Measurements from ENCODE around the gene VWA5A. TPM values are rescaled to one million over a fixed set of nuclear protein-coding genes. Genes with fewer than 3 reads are reported as not detected.

The VWA5A gene
- total and polyA plus RNA-seq, 2 of the 13 experiments (the other 11 are each of a cell fraction or from before 2014, with no cell fraction given): 1.3 to 1.8 TPM

GRCh38 chr11:124085583-124085982 is 29.7 kb upstream of the VWA5A start:
- no TSS peak for BruUV-seq (replicated peaks)
- H3K4me1 ChIP-seq (ENCODE audit: insufficient read depth, low read length): no peaks in the 10 kb centered on the region
- FAIRE-seq: no peak
- H3K4me3 ChIP-seq (replicated peaks in 1 of 3; ENCODE audit: insufficient read depth in 1 of 3, low read depth in 2 of 3, low read length in 3 of 3): no peak overlapping the region
- H2AFZ ChIP-seq (ENCODE audit: low read length): no peak overlapping the region
- no peak overlapping the region for H3K9ac ChIP-seq (ENCODE audit: insufficient read depth, low read depth, low read length)
- CTCF ChIA-PET (ENCODE audit: low intra/inter-chr PET ratio, low total read pairs): no interaction called here
- 0% methylated on average over 3 of the region's 3 CpGs for WGBS (ENCODE audit: low lambda C conversion rate)
- H3K27ac ChIP-seq (ENCODE audit: extremely low read length, insufficient read depth, low read length): no peak overlapping the region
- intact Hi-C loops (cut with micrococcal nuclease; ENCODE audit: unreplicated experiment) (no loop called here), in situ Hi-C loops (cut with HindIII; ENCODE audit: extremely low pct_ligation_motif_present, low pct_unique_long_range_greater_than_20kb) (no loop called here)
- H3K27me3 ChIP-seq (ENCODE audit: control insufficient read depth in 1 of 2, insufficient read depth in 2 of 2, low read length in 2 of 2): no peaks in the 10 kb centered on the region; a peak in 2 of 5 replicates
- no peaks in the 10 kb centered on the region for H3K9me3 ChIP-seq (ENCODE audit: low read length)
- POLR2A ChIA-PET: no interaction called here
- no peak for DNase-seq (ENCODE audit: low spot score)
- no peak overlapping the region for H3K4me2 ChIP-seq (ENCODE audit: low read depth, low read length)
- no peaks in the 10 kb centered on the region for H3K36me3 ChIP-seq (replicated peaks in 1 of 2; ENCODE audit: control insufficient read depth in 1 of 2, insufficient read depth in 2 of 2, low read length in 2 of 2)
- H3K79me2 ChIP-seq (ENCODE audit: insufficient read depth, low read length): no peaks in the 10 kb centered on the region
- no peak for ATAC-seq
- no peaks in the 10 kb centered on the region for H4K20me1 ChIP-seq (ENCODE audit: insufficient read depth, low read length)
- no peak for TF ChIP-seq HNRNPUL1 (IDR thresholded peaks at IDR 0.05; ENCODE audit: low read depth, low read length)
- no peak for TF ChIP-seq CBX2 (IDR thresholded peaks at IDR 0.05; ENCODE audit: low read depth, low read length)
- TF ChIP-seq CBX2 (CRISPR knock-in tag; IDR thresholded peaks at IDR 0.05; ENCODE audit: low read depth): no peak
- TF ChIP-seq CBX5 (CRISPR knock-in tag; IDR thresholded peaks at IDR 0.05; ENCODE audit: borderline replicate concordance): no peak
- TF ChIP-seq RERE (CRISPR knock-in tag; IDR thresholded peaks at IDR 0.05; ENCODE audit: low read depth): no peak
- TF ChIP-seq HOXA3 (CRISPR knock-in tag; IDR thresholded peaks at IDR 0.05): no peak
- TF ChIP-seq, protein P1, sequence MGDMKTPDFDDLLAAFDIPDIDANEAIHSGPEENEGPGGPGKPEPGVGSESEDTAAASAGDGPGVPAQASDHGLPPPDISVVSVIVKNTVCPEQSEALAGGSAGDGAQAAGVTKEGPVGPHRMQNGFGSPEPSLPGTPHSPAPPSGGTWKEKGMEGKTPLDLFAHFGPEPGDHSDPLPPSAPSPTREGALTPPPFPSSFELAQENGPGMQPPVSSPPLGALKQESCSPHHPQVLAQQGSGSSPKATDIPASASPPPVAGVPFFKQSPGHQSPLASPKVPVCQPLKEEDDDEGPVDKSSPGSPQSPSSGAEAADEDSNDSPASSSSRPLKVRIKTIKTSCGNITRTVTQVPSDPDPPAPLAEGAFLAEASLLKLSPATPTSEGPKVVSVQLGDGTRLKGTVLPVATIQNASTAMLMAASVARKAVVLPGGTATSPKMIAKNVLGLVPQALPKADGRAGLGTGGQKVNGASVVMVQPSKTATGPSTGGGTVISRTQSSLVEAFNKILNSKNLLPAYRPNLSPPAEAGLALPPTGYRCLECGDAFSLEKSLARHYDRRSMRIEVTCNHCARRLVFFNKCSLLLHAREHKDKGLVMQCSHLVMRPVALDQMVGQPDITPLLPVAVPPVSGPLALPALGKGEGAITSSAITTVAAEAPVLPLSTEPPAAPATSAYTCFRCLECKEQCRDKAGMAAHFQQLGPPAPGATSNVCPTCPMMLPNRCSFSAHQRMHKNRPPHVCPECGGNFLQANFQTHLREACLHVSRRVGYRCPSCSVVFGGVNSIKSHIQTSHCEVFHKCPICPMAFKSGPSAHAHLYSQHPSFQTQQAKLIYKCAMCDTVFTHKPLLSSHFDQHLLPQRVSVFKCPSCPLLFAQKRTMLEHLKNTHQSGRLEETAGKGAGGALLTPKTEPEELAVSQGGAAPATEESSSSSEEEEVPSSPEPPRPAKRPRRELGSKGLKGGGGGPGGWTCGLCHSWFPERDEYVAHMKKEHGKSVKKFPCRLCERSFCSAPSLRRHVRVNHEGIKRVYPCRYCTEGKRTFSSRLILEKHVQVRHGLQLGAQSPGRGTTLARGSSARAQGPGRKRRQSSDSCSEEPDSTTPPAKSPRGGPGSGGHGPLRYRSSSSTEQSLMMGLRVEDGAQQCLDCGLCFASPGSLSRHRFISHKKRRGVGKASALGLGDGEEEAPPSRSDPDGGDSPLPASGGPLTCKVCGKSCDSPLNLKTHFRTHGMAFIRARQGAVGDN (CRISPR knock-in tag; IDR thresholded peaks at IDR 0.05): no peak
- TF ChIP-seq ZNF280D (CRISPR knock-in tag; IDR thresholded peaks at IDR 0.05): no peak
- no peak for TF ChIP-seq ZNF292 (CRISPR knock-in tag; IDR thresholded peaks at IDR 0.05; ENCODE audit: borderline replicate concordance, low read depth)
- no peak for TF ChIP-seq PAF1 (CRISPR knock-in tag; IDR thresholded peaks at IDR 0.05)
- no peak for TF ChIP-seq MEIS1 (CRISPR knock-in tag; IDR thresholded peaks at IDR 0.05; ENCODE audit: borderline replicate concordance)

All from HepG2 (cell line).